EH (cell line): ENCODE results near the gene CEP89.
"Not testable (repeated sequence)": the region's sequence is repeated elsewhere in the genome, so short reads cannot be mapped to it uniquely, and the experiment has no call there.

ENCODE experiments used
- DNase-seq: peaks from one replicate; pipeline ENCODE4 v3.0.0-alpha.2; 2015; ENCODE audit warnings: low read depth

Gene CEP89

DNA sequence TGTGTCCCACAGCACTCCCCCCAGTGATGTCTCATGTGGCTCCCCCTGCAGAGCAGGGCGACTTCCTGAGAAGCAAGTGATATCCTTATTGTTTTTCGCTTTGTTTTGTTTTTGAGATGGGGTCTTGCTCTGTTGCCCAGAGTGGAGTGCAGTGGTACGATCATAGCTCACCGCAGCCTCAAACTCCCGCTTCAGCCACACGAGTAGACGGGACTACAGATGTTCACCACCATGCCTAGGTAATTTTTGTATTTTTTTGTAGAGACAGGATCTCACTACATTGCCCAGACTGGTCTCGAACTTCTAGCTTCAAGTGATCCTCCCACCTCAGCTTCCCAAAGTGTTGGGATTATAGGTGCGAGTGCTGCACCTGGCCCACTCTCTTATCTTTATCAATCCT is 5.0 kb downstream of the CEP89 start:
- DNase-seq, result no peak

DNA sequence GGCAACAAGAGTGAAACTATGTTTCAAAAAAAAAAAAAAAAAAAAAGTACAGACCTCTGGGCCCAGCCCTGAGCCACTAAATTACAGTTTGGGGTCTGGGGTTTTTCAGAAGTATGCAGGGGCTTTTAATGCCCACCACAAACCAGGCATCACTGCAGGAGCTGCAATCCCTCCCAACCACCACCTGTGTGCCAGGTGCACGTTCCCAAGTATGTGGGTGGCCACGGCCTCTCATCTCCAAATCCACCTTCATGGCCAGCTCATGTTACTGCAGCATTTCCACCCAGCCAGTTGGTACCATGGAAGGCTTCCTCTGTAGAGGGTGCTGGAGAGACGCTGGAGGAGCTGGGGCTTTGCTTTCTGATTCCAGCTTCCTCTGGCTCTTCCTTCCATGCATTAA is 26.5 kb downstream of the CEP89 start:
- DNase-seq, result no peak

DNA sequence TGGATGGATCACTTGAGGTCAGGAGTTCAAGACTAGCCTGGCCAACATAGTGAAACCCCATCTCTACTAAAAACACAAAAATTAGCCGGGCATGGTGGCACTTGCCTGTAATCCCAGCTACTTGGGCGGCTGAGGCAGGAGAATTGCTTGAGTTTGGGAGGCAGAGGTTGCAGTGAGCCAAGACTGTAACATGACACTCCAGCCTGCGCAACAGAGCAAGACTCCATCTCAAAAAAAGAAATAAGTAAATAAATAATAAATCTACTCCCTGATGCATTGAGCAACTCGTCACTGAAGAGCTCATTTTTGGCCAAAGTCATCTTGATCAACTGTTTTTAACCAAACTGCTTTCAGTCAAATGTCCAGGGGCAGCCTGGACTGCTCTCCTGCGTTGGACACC is 30.5 kb downstream of the CEP89 start:
- DNase-seq, result not testable (repeated sequence)

DNA sequence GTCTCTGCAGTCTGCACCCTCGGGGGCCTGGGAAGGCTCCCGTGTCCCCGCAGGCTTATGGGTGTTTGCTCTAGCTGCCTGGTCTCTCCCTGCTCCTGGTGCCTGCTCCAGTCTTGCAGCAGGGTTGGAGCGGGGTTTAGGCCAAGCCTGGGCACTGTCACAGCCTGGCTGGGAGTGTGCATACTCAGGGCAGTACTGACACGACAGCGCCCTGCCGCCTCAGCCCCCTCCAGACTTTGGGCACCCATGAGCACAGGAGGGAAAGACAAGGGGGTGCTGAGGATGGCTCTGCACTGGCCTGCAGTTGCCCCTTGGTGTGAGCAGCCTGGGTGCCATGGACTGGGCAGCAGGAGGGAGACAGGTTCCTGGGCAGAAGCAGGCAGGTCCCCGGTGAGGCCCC is 35.7 kb downstream of the CEP89 start:
- no peak for DNase-seq

DNA sequence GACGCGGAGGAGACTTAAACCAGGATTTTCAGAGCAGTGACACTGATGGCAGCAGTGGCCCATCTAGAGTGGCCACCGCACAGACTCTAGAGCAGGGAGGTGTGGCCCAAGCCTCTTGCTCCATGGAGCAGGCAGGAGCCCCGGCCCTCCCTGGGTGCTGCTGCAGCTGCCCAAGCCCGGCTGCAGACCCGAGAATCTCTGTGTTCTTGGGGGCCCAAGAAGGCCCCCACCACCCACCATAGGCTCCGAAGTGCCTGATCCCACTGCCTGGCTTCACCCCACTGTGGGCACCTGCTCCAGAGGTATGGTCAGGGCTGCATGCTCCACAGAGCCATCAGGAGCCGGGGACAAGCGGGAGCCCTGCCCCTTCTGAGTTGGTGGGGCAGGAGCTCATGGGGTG is 36.1 kb downstream of the CEP89 start:
- no peak for DNase-seq

DNA sequence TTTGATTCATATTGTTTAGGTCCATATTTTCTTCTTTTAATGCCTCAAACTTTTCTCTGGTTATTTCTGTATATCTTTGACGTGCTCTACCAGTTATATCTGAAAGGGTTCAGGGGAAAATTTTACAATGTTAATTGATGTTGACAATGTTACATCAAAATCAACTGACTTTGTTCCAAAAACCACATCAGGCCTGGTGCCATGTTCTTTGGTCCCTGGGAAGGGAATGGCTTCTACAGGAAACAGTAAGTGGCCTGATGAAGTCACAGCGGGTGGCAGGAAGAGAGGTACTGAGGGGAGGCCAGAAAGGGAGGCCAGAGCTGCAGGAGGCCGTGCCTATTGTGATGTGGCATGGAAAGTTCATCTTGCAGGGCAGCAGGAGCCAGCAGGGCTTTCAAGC is 38.2 kb downstream of the CEP89 start:
- no peak for DNase-seq

GRCh38 chr19:32930567-32930966 is 41.2 kb downstream of the CEP89 start:
- DNase-seq, result no peak

DNA sequence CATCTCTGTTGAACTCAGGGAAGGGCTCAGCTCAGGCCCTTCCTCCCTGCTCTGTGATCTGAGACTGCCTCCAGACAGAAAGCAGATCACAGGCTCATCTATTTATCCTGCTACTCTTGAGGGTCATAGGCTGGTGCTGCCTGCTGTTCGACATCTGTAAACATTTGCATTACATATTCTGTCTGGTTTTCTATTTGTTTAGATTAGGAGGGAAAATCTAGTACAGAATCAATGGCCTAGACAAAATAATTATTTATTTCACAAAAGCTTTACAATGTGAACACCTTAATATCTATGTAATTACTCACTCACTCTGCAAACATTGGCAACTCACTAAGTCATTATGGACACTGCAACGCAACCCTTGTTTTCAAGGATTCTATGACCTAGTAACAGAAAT is 43.0 kb downstream of the CEP89 start:
- no peak for DNase-seq

DNA sequence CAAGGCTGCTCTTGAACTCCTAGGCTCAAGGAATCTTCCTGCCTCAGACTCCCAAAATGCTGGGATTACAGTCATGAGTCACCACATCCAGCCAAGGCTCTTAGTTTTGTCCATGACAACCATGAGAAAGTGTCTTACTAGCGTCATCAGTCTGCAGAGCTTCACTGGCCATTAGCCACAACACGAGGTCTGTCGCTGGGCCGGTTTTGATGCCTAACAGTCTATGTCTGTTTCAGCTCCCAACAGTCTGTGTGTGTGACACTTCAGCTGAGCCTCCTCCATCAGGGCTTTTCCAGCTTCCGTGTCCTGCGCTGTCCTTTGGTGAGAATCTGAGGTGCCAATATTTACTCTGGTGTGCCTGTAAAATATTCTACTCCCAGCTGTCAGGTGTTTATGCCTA is 47.6 kb downstream of the CEP89 start:
- peak; percentile 23 for DNase-seq

- DNase-seq, result no peak
Observed at GRCh38 chr19:32921624-32922023, 50.1 kb downstream of the CEP89 start.

- DNase-seq, result no peak
Observed at GRCh38 chr19:32919365-32919764, 52.4 kb downstream of the CEP89 start.

DNA sequence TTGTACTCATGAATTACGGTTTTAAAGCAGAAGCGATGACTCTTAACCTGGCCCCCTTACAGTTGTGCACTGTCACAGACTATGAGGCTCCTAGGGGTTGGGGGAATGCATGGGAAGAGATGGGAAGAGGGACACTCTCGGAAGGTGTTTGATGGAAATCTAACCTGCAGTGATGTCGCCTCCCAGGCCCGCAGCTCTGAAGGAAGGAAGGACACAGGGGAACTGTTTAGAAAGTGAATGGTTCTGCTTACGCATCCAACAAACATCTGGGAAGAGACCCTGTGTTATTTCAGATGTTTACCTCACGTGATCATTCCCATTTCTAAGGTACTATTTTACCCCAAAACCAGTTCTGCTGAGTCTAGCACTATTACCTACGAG is 54.2 kb downstream of the CEP89 start:
- DNase-seq, result no peak

- no peak for DNase-seq
Observed at GRCh38 chr19:32916969-32917615, 54.7 kb downstream of the CEP89 start.

DNA sequence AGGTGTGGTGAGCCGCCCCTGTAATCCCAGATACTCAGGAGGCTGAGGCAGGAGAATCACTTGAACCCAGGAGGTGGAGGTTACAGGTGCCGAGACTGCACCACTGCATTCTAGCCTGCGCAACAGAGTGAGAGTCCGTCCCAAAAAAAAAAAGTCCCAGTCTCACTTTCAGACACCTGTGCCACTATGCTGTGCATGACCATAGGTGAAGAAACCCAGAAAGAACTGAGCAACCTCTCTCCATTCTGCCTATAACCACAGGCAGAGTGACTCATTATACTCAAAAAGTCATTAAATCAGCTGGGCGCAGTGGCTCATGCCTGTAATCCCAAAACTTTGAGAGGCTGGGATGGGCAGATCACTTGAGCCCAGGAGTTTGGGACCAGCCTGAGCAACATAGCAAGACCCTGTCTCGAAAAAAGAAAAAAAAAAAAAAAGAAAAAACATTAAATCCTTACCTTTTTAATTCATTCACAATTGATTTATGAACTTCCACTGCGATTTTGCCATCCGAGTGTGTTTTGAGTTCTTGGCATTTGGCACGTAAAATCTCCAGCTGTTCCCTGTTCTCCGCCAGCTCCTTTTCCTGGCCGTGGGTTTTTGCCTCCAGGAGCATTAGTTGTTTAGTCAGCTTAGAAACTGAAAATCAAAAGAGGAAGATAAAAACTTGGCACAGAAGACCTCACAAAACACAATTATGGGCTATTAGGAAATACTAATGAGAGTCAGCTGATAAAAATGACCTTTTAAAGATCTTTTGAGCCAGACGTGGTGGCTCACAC is 56.7 kb downstream of the CEP89 start:
- DNase-seq, result no peak

- no peak for DNase-seq
Observed at GRCh38 chr19:32911467-32911866, 60.3 kb downstream of the CEP89 start.

DNA sequence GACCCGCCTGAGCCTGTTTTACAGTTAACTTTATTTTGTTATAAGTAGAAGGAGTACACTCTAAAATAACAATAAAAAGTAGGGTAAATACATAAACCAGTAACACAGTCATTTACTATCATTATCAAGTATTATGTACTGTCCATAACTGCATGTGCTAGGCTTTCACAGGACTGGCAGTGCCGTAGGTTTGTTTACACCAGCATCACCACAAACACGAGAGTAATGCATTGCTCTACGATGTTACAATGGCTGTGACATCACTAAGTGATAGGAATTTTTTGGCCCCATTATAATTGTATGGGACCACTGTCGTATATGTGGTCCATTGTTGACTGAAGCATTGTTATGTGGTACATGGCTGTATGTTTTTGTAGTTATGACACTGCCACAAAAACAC is 60.9 kb downstream of the CEP89 start:
- DNase-seq, result no peak

DNA sequence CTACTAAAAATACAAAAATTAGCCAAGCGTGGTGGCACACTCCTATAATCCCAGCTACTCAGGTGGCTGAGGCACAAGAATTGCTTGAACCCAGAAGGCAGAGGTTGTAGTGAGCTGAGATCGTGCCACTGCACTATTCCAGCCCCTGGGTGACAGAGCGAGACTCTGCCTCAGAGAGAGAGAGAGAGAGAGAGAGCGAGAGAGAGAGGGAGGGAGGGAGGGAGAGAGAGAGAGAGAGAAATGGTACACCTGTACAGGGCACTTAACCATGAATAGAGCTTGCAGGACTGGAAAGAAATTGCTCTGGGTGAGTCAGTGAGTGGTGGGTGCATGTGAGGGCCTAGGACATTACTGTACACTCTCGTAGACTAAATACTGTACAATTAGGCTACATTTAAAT is 61.7 kb downstream of the CEP89 start:
- no peak for DNase-seq

DNA sequence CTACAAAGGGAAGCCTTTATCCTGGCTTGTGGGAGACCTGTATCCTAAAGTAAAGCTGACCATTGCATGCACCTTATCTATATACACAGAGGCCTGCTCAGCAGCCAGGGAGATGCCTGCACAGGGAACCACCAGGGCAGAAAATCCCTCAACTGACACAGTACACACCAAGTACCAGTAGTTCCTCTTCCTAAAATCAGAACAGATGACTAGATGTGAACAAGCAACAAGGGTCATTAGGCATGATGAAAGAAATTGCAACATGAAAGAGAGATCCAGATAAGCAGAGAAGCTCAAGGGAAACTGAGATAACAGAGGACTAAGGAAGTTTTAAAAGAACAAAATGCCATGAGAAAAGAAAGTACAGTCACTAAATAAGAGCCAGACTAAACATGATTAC is 62.5 kb downstream of the CEP89 start:
- DNase-seq, result no peak

DNA sequence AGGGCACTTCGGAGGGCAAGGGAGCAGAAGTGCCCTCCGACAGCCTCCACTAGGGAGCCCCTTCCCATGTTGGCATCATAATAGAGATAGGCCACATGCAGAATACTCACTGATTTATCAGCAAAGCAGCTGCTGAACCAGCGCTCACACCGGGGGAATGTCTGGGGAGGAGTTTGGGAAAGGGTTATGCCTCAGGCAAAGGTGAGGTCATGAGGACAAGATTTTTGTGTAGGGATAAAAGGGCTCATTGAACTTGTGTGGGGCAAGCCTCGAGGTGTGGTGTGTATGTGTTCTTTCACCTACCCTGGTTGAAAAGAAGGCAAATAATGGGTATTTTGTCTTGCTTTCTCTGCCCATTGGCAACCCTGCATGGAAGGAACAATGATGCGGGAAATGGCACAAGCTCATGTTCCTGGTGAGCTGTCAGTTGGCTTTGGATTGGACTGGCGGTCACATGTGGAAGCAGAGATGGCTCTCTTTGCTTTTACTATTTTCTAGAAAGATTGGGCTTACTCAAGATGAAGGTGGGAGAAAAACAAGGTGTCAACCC is 63.0 kb downstream of the CEP89 start:
- DNase-seq, result no peak

DNA sequence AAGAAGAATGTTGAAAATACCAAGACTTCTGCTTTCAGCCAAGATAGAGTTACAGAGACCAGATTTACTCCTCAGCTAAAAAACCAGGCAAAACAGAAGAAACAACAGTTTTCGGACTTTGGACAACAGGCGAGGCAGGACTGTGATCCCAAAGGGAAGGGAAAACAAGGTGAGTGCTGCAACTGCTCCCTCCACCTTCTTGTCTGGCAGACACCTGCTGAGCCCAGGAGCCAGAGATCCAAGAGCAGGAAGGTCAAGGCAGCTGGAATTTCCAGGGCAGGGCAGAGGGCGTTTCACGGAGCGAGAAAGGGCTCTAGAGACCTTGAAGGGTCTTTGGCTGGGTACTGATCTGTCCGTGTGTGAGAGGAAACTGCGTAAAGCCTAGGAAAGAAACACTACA is 69.3 kb downstream of the CEP89 start:
- no peak for DNase-seq

DNA sequence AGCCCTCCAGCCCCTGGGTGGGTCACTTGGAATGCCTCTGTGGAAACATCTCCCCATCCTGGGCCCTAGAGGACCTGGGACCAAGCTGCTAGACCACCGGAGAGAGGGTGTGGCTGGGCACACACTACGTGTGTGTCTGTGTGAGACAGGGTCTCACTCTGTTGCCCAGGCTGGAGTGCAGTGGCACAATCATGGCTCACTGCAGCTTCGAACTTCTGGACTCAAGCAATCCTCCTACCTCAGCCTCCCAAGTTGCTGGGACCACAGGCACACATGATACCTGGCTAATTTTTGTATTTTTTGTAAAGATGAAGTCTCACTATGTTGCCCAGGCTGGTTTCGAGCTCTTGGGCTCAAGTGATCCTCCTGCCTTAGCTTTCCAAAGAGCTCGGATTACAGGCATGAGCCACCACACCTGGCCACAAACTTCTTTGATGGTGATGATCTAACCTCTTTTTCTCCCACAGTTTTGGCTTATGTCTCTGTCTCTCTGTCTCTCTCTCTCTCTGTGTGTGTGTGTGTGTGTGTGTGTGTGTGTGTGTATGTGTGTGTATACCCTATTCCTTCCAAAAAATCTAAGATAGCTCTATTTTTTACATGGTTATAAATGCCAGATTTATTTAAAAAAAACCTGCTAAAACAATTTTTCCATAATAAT is 70.1 kb downstream of the CEP89 start:
- DNase-seq, result no peak

DNA sequence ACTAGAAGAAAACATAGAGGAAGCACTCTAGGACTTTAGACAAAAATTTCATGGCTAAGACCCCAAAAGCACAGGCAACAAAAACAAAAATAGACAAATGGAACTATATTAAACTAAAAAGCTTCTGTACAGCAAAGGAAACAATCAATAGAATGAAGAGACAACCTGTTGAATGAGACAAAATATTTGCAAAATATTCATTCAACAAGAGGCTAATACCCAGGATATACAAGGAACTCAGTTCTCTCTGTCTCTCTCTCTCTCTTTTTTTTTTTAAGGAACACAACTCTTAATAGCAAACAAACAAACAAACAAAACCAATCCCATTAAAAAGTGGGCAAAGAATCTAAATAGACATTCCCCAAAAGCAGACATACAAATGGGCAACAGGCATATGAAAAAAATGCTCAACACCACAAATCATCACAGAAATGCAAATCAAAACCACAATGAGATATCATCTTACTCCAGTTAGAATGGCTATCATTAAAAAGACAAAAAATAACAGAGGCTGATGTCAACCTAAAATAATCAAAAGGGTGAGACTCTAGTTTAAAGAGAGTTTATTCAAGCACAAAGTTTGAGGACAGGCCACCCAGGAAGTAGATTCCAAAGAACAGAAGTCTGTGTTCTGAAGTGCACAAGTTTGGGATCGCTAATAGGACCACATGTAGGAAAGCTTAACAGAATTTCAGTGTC is 75.1 kb downstream of the CEP89 start:
- DNase-seq, result peak; percentile 71

DNA sequence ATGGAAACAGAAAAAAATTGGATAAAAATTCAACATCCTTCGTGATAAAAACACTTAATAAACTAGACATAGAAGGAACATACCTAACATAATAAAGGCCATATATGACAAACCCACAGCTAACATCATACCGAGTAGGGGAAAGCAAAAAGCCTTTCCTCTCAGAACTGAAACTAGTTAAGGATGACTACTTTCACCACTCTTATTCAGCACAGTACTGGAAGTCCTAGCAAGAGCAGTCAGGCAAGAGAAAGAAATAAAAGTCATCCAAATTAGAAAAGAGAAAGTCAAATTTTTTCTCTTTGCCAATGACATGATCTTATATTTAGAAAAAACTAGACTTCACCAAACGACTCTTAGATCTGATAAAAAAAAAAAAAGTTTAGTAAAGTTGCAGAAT is 76.4 kb downstream of the CEP89 start:
- DNase-seq, result no peak
